ENCODE measurements around the gene MTERF4.

DNA sequence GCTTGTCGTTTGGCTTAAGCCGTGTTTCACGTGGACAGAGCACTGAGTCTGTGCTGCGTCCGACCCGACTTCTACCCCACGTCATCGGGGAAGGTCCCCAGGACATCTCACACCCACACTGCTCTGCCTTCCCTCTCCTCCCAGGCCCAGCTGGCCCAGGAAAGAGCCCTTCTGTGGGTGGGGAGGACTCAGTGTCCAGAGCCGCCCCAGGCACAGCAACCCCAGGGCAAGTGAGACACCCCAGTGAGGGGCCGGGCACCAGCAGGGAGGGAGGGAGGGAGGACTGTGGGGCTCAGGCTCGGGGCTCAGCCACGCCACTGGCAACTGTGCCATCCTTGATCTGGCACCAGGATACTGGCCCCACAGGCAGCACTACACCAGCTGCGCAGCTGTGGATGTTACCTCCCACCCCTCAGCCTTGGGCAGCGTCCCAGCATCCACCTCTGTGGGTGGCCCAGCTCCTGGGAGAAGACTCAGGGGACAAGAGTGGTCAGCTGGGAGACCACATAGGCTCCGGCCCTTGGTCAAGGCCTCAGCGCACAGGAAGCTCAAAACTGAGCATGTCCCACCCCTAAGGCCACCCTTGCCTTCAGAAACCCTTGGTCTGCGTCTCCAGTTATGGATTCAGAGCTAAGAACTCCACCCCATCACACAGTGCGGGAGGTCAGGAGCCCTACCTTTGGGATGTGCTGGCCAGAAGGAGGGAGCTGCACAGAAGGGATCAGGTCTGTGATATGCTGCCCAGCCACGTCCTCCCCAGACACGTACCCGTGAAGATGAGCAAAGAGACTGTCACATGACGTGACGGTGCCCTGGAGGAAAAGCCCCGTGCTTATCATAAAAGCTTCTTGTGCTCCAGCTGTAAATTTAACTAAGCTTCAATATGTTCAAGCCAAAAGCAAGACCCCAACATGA, 35.4 kb upstream of the MTERF4 start:
- TF ChIP-seq POLR2A (IDR thresholded peaks at IDR 0.05; ENCODE audit: low read depth, low read length) (no peak), POLR2AphosphoS5 (IDR thresholded peaks at IDR 0.05; ENCODE audit: low read depth, low read length) (no peak)
